HG02981 (cell line): ENCODE results near the gene APCDD1L.
"Not testable (repeated sequence)": the region's sequence is repeated elsewhere in the genome, so short reads cannot be mapped to it uniquely, and the experiment has no call there.

Experiments
- ATAC-seq: cut with Tn5 transposase; IDR thresholded peaks from one replicate; pipeline ENCODE4 v1.9.1; 2021; ENCODE audit warnings: mild to moderate bottlenecking, moderate library complexity; ENCODE audit not compliant: unreplicated experiment

Gene APCDD1L

GRCh38 chr20:58446960-58447265 lies 68.3 kb downstream of the APCDD1L start:
- ATAC-seq = no peak

- no peak for ATAC-seq
Observed at GRCh38 chr20:58446264-58446959, 68.8 kb downstream of the APCDD1L start.

- no peak for ATAC-seq
Observed at GRCh38 chr20:58444746-58445255, 70.4 kb downstream of the APCDD1L start.

- no peak for ATAC-seq
Observed at GRCh38 chr20:58441723-58442122, 73.5 kb downstream of the APCDD1L start.

- ATAC-seq = no peak
Observed at GRCh38 chr20:58440021-58440767, 75.0 kb downstream of the APCDD1L start.

GRCh38 chr20:58438970-58439808 lies 76.0 kb downstream of the APCDD1L start:
- ATAC-seq = no peak

- ATAC-seq = no peak
Observed at GRCh38 chr20:58436868-58437645, 78.1 kb downstream of the APCDD1L start.

GRCh38 chr20:58435237-58435636 lies 80.0 kb downstream of the APCDD1L start:
- ATAC-seq = no peak

GRCh38 chr20:58434326-58434725 lies 80.9 kb downstream of the APCDD1L start:
- ATAC-seq = no peak

GRCh38 chr20:58433759-58434158 lies 81.4 kb downstream of the APCDD1L start:
- no peak for ATAC-seq

GRCh38 chr20:58433029-58433647 lies 82.1 kb downstream of the APCDD1L start:
- no peak for ATAC-seq

GRCh38 chr20:58432186-58432954 lies 82.8 kb downstream of the APCDD1L start:
- no peak for ATAC-seq

- ATAC-seq = no peak
Observed at GRCh38 chr20:58431134-58431533, 84.1 kb downstream of the APCDD1L start.

GRCh38 chr20:58429303-58429702 lies 85.9 kb downstream of the APCDD1L start:
- ATAC-seq = no peak

GRCh38 chr20:58428364-58428763 lies 86.8 kb downstream of the APCDD1L start:
- no peak for ATAC-seq

- not testable (repeated sequence) for ATAC-seq
Observed at GRCh38 chr20:58427571-58427970, 87.6 kb downstream of the APCDD1L start.

GRCh38 chr20:58424218-58424969 lies 90.8 kb downstream of the APCDD1L start:
- no peak for ATAC-seq

- ATAC-seq = no peak
Observed at GRCh38 chr20:58421497-58421850, 93.7 kb downstream of the APCDD1L start.
